HG03378 (cell line): Measurements from ENCODE around the gene RNF214.

Experiments used
- ATAC-seq: cut with Tn5 transposase; IDR thresholded peaks from one replicate; pipeline ENCODE4 v1.9.1; 2021; ENCODE audit warnings: mild to moderate bottlenecking, moderate library complexity; ENCODE audit not compliant: unreplicated experiment

RNF214 gene

GRCh38 chr11:117279711-117280376 lies 47.4 kb downstream of the RNF214 start:
- ATAC-seq = no peak

GRCh38 chr11:117281159-117281558 lies 48.7 kb downstream of the RNF214 start:
- ATAC-seq = no peak

GRCh38 chr11:117281869-117282268 lies 49.4 kb downstream of the RNF214 start:
- no peak for ATAC-seq

GRCh38 chr11:117282956-117283355 lies 50.5 kb downstream of the RNF214 start:
- ATAC-seq = no peak

GRCh38 chr11:117284053-117284452 lies 51.6 kb downstream of the RNF214 start:
- ATAC-seq = no peak

- no peak for ATAC-seq
These were observed 54.1 kb downstream of the RNF214 start for GRCh38 chr11:117286588-117286987.

GRCh38 chr11:117287668-117288067 lies 55.2 kb downstream of the RNF214 start:
- no peak for ATAC-seq

- ATAC-seq = no peak
These were observed 57.3 kb downstream of the RNF214 start for GRCh38 chr11:117289795-117290194.

GRCh38 chr11:117290809-117291396 lies 58.4 kb downstream of the RNF214 start, which contains the start of gene BACE1-AS:
Gene BACE1-AS, plus strand, starts transcription at chr11:117291346.
- ATAC-seq = no peak

- no peak for ATAC-seq
These were observed 60.1 kb downstream of the RNF214 start for GRCh38 chr11:117292616-117293015.

GRCh38 chr11:117295438-117296137 lies 63.1 kb downstream of the RNF214 start:
- ATAC-seq = no peak

- ATAC-seq = no peak
These were observed 64.4 kb downstream of the RNF214 start for GRCh38 chr11:117296881-117297280.

GRCh38 chr11:117298195-117298594 lies 65.7 kb downstream of the RNF214 start:
- ATAC-seq = no peak

- ATAC-seq = no peak
These were observed 67.1 kb downstream of the RNF214 start for GRCh38 chr11:117299351-117300282.

- ATAC-seq = no peak
These were observed 67.8 kb downstream of the RNF214 start for GRCh38 chr11:117300283-117300663.

- no peak for ATAC-seq
These were observed 68.3 kb downstream of the RNF214 start for GRCh38 chr11:117300773-117301172.

GRCh38 chr11:117302228-117302627 lies 69.8 kb downstream of the RNF214 start:
- ATAC-seq = no peak

- ATAC-seq = no peak
These were observed 70.6 kb downstream of the RNF214 start for GRCh38 chr11:117303101-117303500.

- no peak for ATAC-seq
These were observed 71.3 kb downstream of the RNF214 start for GRCh38 chr11:117303646-117304315.

- ATAC-seq = no peak
These were observed 72.7 kb downstream of the RNF214 start for GRCh38 chr11:117305145-117305544.
